Adrenal gland (tissue), 5 donors: ENCODE results near the gene KRT78.

Source experiments
- POLR2A ChIP-seq, 2 donors: fragments of 450-650 bp; IDR thresholded peaks; one replicate each; pipeline ENCODE4 v1.6.1; 2017; ENCODE audit warnings: antibody characterized with exemption in 2 of 2, mild to moderate bottlenecking in 2 of 2, moderate library complexity in 1 of 2
- TF ChIP-seq, protein P1 (sequence below), 6 experiments: fragments of 450-650 bp in 4 of 6; fragments of 200-600 bp in 2 of 6; sonication (generic) in 1 of 6; IDR thresholded peaks; 1 replicate in 5 of 6; 2 replicates in 1 of 6; pipeline versions ENCODE4 v1.5.1 to v1.8.0; 2016 to 2021; ENCODE audit warnings: antibody characterized with exemption in 6 of 6, mild to moderate bottlenecking in 2 of 6, moderate library complexity in 1 of 6
- donor health status: DM: no; HTN: no; CAD: no.

DNA sequence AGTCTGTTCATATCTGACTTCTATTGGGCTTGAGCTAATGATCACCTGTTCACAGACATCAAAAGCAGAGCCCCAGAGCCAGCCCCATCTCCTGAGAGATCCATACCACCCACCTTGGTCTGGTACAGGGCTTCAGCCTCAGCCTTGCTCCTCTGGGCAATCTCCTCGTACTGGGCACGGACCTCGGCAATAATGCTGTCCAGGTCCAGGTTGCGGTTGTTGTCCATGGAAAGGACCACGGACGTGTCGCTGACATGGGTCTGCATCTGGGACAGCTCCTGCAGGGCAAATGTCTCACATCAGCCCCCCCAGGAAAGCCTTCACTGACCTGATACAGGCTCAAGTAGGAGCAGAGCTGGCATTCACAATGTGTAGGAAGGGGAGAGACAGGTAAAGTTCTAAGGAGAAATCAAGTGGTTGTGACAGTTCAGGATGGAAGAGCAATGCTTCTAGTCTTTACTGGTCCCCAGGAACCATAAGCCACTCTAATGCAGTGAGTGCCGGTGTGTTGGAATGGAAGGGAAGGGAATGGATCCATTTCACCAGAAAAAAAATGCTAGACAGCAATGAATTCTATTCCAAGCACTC lies 40.1 kb downstream of the KRT78 start:
- TF ChIP-seq, protein P1, sequence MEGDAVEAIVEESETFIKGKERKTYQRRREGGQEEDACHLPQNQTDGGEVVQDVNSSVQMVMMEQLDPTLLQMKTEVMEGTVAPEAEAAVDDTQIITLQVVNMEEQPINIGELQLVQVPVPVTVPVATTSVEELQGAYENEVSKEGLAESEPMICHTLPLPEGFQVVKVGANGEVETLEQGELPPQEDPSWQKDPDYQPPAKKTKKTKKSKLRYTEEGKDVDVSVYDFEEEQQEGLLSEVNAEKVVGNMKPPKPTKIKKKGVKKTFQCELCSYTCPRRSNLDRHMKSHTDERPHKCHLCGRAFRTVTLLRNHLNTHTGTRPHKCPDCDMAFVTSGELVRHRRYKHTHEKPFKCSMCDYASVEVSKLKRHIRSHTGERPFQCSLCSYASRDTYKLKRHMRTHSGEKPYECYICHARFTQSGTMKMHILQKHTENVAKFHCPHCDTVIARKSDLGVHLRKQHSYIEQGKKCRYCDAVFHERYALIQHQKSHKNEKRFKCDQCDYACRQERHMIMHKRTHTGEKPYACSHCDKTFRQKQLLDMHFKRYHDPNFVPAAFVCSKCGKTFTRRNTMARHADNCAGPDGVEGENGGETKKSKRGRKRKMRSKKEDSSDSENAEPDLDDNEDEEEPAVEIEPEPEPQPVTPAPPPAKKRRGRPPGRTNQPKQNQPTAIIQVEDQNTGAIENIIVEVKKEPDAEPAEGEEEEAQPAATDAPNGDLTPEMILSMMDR (IDR thresholded peaks at IDR 0.05): no peak
- TF ChIP-seq POLR2A (IDR thresholded peaks at IDR 0.05): no peak
